Left ventricle myocardium inferior (tissue), 1 donor: ENCODE data around the gene ZNF830. TPM values are rescaled to one million over a fixed set of nuclear protein-coding genes. Genes with fewer than 3 reads are reported as not detected.

Source experiments
- DNase-seq: peaks from one replicate; pipeline ENCODE4 v3.0.0-alpha.2; 2020
- H3K27ac ChIP-seq: fragments of 200-600 bp; replicated peaks from 2 replicates; pipeline ENCODE4 v1.8.0; 2021
- H3K27me3 ChIP-seq: fragments of 200-600 bp; 2 replicates; pipeline ENCODE4 v1.8.0; 2021; ENCODE audit warnings: low read depth
- H3K36me3 ChIP-seq: fragments of 200-600 bp; 2 replicates; pipeline ENCODE4 v1.8.0; 2021
- H3K4me1 ChIP-seq: fragments of 200-600 bp; 2 replicates; pipeline ENCODE4 v1.8.0; 2021
- H3K4me3 ChIP-seq: fragments of 200-600 bp; 2 replicates; pipeline ENCODE4 v1.8.0; 2021; ENCODE audit warnings: mild to moderate bottlenecking, moderate library complexity
- H3K9me3 ChIP-seq: fragments of 200-600 bp; replicated peaks from 2 replicates; pipeline ENCODE4 v1.8.0; 2021
- intact Hi-C: fragments of 100-400 bp; cut with micrococcal nuclease; formaldehyde crosslinking; loops from one replicate; pipeline ENCODE4 v1.11.0; 2022
- total RNA-seq: library from RNA; stranded (reverse); fragmentation: NEBNext Ultra II Directional; extraction: Animal tissue kit (Norgen Biotek cat#: 25700); gene quantifications from one replicate; pipeline ENCODE4 v1.2.1, GENCODE V29; 2021
- TF ChIP-seq, protein P1 (sequence below): fragments of 200-600 bp; IDR thresholded peaks from 2 replicates; pipeline ENCODE4 v1.8.0; 2021; ENCODE audit warnings: antibody characterized with exemption, mild to moderate bottlenecking, borderline replicate concordance
- donor health status: DM: no; HTN: yes; CAD: no; lungs with severe emphysema.

Gene ZNF830
- total RNA-seq, 1 donor from 2014 or later, result 9.0 TPM

DNA sequence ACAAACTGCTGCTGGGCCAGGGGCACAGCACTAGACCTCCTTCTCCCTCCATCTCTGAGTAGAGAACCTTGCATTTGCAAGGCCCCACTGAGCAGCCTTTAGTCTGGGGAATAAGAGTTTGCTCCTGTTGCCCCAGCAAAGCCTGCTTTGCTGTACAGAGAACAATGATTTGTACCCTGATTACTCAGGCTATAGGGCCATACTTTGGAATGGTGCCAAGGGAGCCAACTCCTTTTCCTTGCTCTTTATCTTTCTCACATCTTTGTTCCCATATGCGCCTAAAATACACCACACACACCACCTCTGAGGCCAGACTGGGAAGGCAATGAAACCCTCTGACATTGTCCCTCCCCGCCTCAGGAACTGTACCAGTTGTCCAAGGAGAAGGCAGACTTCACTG lies 40.2 kb downstream of the ZNF830 start:
- Histone ChIP-seq H3K27ac (no peak overlapping the region), H3K36me3 (peaks cover 49% of the 10 kb centered on the region), H3K4me3 (no peak overlapping the region), H3K27me3 (no peaks in the 10 kb centered on the region), H3K9me3 (no peaks in the 10 kb centered on the region), H3K4me1 (peaks cover 45% of the 10 kb centered on the region)
- TF ChIP-seq, protein P1, sequence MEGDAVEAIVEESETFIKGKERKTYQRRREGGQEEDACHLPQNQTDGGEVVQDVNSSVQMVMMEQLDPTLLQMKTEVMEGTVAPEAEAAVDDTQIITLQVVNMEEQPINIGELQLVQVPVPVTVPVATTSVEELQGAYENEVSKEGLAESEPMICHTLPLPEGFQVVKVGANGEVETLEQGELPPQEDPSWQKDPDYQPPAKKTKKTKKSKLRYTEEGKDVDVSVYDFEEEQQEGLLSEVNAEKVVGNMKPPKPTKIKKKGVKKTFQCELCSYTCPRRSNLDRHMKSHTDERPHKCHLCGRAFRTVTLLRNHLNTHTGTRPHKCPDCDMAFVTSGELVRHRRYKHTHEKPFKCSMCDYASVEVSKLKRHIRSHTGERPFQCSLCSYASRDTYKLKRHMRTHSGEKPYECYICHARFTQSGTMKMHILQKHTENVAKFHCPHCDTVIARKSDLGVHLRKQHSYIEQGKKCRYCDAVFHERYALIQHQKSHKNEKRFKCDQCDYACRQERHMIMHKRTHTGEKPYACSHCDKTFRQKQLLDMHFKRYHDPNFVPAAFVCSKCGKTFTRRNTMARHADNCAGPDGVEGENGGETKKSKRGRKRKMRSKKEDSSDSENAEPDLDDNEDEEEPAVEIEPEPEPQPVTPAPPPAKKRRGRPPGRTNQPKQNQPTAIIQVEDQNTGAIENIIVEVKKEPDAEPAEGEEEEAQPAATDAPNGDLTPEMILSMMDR, result no peak
- no peak for DNase-seq
- intact Hi-C loops, result no loop called here

DNA sequence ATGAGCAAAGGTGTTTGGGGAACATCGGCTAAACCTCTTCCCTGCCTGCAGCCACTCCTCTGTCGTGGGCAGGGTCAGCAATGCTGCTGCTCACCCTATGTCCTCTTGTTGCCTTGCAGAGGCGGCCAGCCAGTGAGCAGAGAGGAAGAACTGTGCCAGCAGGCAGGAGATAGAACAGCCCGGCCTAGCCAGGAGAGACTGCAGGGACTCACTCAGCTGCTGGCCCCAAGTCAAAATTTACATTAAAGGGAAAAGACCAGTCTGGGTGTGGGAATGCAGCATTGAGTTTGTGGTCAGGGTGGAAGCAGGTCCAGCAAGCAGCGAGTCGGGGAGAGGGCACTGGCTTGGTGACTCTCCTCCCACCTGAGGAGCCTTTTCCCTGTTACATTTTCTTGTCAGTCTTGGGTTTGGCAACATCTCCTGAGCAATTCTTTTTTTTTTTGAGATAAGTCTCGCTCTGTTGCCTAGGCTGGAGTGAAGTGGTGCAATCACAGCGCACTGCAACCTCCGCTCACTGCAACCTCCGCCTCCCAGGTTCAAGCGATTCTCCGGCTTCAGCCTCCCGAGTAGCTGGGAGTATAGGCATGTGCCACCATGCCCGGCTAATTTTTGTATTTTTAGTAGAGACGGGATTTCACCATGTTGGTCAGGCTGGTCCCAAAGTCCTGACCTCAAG lies 41.7 kb downstream of the ZNF830 start:
- TF ChIP-seq, protein P1, result no peak

DNA sequence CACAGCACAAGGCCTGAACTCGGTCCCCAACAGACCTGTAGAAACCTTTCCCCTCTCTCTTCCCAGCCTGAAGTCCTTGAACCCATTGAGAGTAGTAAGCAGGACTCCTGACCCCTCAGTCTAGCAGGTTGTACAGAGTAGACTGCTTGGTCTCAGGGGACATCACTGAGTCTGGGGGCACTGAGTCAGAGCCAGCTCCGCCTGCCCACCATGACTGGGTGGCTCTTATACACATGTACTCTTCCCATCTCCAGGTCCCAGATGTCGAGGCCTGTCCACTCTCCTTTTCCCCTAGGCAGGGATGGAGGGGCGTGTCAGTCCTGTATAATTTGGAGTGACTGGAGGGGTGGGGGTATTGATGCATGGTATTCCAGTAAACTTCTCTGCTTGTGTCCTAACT lies 42.4 kb downstream of the ZNF830 start:
- H3K27me3 ChIP-seq, result no peaks in the 10 kb centered on the region
- TF ChIP-seq, protein P1, result no peak
- no peak overlapping the region for H3K4me3 ChIP-seq
- intact Hi-C loops, result no loop called here
- H3K9me3 ChIP-seq, result no peaks in the 10 kb centered on the region
- peak overlapping the region; percentile 73 for H3K27ac ChIP-seq
- H3K36me3 ChIP-seq, result peaks cover 59% of the 10 kb centered on the region
- no peak for DNase-seq
- H3K4me1 ChIP-seq, result peaks cover 26% of the 10 kb centered on the region

More for the DNA sequence above, 41.7 kb downstream of the ZNF830 start:
- Histone ChIP-seq H3K27ac (peak overlapping the region; percentile 73), H3K36me3 (peaks cover 60% of the 10 kb centered on the region), H3K4me1 (peaks cover 32% of the 10 kb centered on the region), H3K27me3 (no peaks in the 10 kb centered on the region), H3K9me3 (no peaks in the 10 kb centered on the region), H3K4me3 (no peak overlapping the region)
- DNase-seq, result peak; percentile 57
- intact Hi-C loops, result no loop called here

DNA sequence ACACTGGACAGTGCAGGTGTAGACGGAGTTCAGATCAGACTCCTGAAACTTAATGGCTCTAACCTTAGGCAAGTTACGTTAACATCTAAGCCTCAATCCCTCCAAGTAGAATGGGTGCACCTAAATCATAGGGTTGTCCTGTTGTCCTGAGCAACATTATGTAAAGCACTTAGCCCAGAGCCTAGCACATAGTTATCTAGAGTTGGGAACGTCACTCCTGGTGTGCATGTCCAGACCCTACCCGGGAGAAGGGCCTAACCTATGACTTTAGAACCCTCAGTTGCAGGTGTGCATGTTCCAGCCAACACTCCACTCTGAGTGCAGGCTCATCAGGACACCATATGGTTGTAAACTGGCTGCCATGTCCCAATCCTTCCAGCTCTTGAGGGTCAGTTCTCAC lies 45.0 kb downstream of the ZNF830 start:
- intact Hi-C loops, result no loop called here
- H3K36me3 ChIP-seq, result peaks cover 64% of the 10 kb centered on the region
- no peak overlapping the region for H3K27ac ChIP-seq
- H3K4me1 ChIP-seq, result peaks cover 24% of the 10 kb centered on the region
- DNase-seq, result no peak
- H3K27me3 ChIP-seq, result no peaks in the 10 kb centered on the region
- no peaks in the 10 kb centered on the region for H3K9me3 ChIP-seq
- H3K4me3 ChIP-seq, result no peak overlapping the region
- TF ChIP-seq, protein P1, result no peak

DNA sequence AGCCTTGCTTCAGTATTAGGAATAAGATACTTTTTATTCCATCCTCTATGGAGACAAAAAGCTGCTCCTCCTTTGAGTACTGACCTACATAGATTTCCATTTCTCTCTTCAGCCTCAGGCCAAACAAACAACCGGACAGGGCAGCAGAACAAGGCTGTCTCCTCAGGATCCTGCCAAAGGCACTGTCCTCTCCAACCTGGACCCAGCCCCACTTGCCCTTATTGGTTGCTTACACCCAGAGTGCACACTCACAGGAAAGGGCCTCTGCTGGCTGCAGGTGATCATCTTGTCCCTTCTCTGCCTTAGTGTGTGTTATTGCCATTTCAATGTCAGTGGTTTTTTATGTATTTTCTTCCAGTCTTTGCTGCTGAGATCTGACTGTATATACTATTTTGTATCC lies 45.6 kb downstream of the ZNF830 start:
- peaks cover 18% of the 10 kb centered on the region for H3K4me1 ChIP-seq
- TF ChIP-seq, protein P1, result no peak
- H3K9me3 ChIP-seq, result no peaks in the 10 kb centered on the region
- no peaks in the 10 kb centered on the region for H3K27me3 ChIP-seq
- DNase-seq, result no peak
- H3K36me3 ChIP-seq, result peaks cover 64% of the 10 kb centered on the region
- intact Hi-C loops, result no loop called here
- H3K27ac ChIP-seq, result no peak overlapping the region
- H3K4me3 ChIP-seq, result no peak overlapping the region
